Mucosa of stomach (tissue), 1 donor: ENCODE results near the gene CHRNA3.
"Not testable (repeated sequence)": the region's sequence is repeated elsewhere in the genome, so short reads cannot be mapped to it uniquely, and the experiment has no call there.

Experiments used
- H3K27me3 ChIP-seq: one replicate; pipeline ENCODE4 v1.7.0; 2013; ENCODE audit warnings: mild to moderate bottlenecking, low read length; ENCODE audit not compliant: control insufficient read depth, insufficient read depth
- H3K36me3 ChIP-seq: one replicate; pipeline ENCODE4 v1.7.0; 2013; ENCODE audit warnings: low read length; ENCODE audit not compliant: control insufficient read depth, insufficient read depth
- H3K4me1 ChIP-seq: one replicate; pipeline ENCODE4 v1.7.0; 2013; ENCODE audit warnings: mild to moderate bottlenecking, low read length; ENCODE audit not compliant: control insufficient read depth, insufficient read depth
- H3K4me3 ChIP-seq: one replicate; pipeline ENCODE4 v1.7.0; 2013; ENCODE audit warnings: low read length
- H3K9ac ChIP-seq: one replicate; pipeline ENCODE4 v1.7.0; 2013; ENCODE audit warnings: mild to moderate bottlenecking, low read length, moderate library complexity
- H3K9me3 ChIP-seq: one replicate; pipeline ENCODE4 v1.7.0; 2013; ENCODE audit warnings: mild to moderate bottlenecking, low read length, moderate library complexity; ENCODE audit not compliant: control insufficient read depth
- donor health status: Pancreatic carcinoma.

CHRNA3 gene

DNA sequence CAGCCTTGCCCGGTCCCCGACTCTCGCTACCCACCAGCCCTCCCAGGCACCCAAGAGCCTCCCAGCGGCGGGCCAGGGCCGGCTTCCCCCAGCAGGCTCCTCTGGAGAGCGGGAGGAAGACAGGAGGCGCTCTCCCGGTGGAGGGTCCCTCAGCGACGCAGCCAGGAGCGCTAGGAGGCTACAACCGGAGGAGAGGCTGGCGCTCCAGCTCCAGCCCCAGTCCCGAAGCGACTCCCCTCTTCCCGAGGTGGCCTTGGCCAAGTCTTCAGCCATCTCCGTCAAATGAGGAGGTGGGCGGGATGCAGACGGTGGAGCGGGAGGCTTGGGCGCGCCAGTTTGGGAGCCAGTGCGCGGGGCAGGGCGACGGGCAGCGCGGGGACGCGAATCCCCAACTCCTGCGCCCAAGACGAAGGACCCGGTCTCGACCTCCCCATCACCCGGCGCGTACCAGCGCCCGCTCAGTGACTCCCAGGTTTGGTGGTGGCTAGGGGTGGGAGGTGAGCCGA lies 722 bp downstream of the CHRNA3 start:
- H3K27me3 ChIP-seq: peaks cover 37% of the 10 kb centered on the region
- H3K9me3 ChIP-seq: no peaks in the 10 kb centered on the region
- no peaks in the 10 kb centered on the region for H3K4me1 ChIP-seq
- H3K9ac ChIP-seq: no peak overlapping the region
- H3K36me3 ChIP-seq: no peaks in the 10 kb centered on the region
- H3K4me3 ChIP-seq: no peak overlapping the region

GRCh38 chr15:78619022-78619950 lies 1.5 kb downstream of the CHRNA3 start:
- Histone ChIP-seq H3K27me3 (peaks cover 37% of the 10 kb centered on the region), H3K4me3 (no peak overlapping the region), H3K4me1 (no peaks in the 10 kb centered on the region), H3K9me3 (no peaks in the 10 kb centered on the region), H3K9ac (no peak overlapping the region), H3K36me3 (no peaks in the 10 kb centered on the region)

DNA sequence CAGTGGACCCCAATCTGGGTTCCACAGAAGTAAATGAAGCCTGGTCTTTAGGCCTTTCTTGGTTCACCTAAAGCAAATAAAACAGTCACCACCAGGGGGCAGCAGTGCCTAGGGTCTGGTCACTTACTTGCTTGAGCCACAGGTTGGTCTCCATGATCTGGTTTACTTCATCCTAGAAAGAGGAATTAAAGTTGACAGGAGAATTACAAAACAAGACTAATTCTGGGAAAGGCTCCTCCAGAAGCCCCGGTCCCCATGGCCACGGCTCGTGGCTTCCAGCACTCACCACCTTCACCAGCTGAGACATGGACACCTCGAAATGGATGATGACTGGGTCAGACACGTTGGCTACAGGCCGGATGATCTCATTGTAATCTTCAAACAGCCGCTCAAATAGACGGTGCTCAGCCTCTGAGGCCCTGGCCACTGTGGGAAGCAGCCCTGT lies 2.3 kb downstream of the CHRNA3 start:
- no peak overlapping the region for H3K9ac ChIP-seq
- no peaks in the 10 kb centered on the region for H3K4me1 ChIP-seq
- no peak overlapping the region for H3K4me3 ChIP-seq
- H3K9me3 ChIP-seq: no peaks in the 10 kb centered on the region
- peaks cover 37% of the 10 kb centered on the region for H3K27me3 ChIP-seq
- H3K36me3 ChIP-seq: no peaks in the 10 kb centered on the region

DNA sequence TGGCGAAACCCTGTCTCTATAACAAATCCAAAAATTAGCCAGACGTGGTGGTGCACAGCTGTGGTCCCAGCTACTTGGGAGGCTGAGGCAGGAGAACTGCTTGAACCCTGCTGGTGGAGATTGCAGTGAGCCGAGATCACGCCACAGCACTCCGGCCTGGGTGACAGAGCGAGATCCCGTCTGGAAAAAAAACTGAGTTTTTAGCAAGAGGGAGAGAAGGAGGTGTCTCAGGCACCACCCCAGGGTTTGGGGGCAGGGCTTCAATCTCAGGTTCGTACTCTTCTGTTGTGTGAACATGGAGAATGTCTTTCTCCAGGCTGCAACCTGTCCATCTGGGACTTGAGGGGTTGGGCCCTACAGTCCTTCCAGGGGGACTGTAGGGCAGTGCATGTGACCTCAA lies 2.7 kb downstream of the CHRNA3 start:
- Histone ChIP-seq H3K4me1 (no peaks in the 10 kb centered on the region), H3K36me3 (no peaks in the 10 kb centered on the region), H3K9ac (no peak overlapping the region), H3K9me3 (no peaks in the 10 kb centered on the region), H3K4me3 (no peak overlapping the region), H3K27me3 (peaks cover 37% of the 10 kb centered on the region)

DNA sequence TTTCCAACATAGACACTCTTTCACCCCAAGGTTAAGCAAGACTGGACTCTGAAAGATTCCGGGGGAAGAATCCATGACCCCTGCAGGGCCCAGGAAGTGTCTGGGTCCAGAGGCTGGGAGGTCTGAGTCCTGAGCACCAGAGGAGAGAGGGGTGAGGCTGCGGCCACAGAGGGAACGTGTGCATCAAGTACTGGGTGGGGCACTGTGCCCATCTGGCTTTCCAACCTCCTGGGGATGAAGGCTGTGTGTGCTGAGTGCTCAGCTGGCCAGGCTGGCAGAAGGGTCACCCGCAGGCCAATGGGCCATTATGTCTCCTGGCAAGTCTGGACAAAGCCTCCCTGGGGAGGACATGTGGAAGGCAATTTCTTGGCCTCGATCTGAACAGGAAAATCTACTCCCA lies 3.3 kb downstream of the CHRNA3 start:
- H3K27me3 ChIP-seq: peaks cover 33% of the 10 kb centered on the region

GRCh38 chr15:78617076-78617475 lies 3.7 kb downstream of the CHRNA3 start:
- no peaks in the 10 kb centered on the region for H3K36me3 ChIP-seq
- H3K27me3 ChIP-seq: peaks cover 29% of the 10 kb centered on the region
- no peak overlapping the region for H3K4me3 ChIP-seq
- no peaks in the 10 kb centered on the region for H3K9me3 ChIP-seq
- H3K9ac ChIP-seq: no peak overlapping the region
- no peaks in the 10 kb centered on the region for H3K4me1 ChIP-seq

More for the DNA sequence above, 3.3 kb downstream of the CHRNA3 start:
- Histone ChIP-seq H3K36me3 (no peaks in the 10 kb centered on the region), H3K4me1 (no peaks in the 10 kb centered on the region), H3K9ac (no peak overlapping the region), H3K9me3 (no peaks in the 10 kb centered on the region), H3K4me3 (no peak overlapping the region)

DNA sequence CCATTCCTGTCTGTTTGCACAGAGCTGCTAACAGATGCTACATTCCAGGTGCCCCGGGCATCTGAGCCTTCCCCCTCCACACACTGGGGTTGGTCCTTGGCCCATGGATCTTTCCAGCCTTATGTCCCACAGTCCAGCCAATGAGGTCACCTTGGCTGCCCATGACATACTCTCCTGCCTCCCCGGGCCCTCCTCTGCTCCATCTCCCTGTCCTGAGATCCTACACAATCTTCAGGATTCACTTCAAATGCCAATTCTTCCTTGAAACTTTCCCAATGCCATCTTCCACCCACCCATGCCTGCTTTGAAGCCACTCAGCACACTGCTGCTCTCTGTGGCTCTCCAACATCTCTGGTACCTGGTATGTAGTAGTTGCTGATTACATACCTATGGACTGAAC lies 4.3 kb downstream of the CHRNA3 start:
- Histone ChIP-seq H3K4me1 (no peaks in the 10 kb centered on the region), H3K36me3 (no peaks in the 10 kb centered on the region), H3K9ac (no peak overlapping the region), H3K9me3 (no peaks in the 10 kb centered on the region), H3K27me3 (peaks cover 23% of the 10 kb centered on the region), H3K4me3 (no peak overlapping the region)

- Histone ChIP-seq H3K9me3 (no peaks in the 10 kb centered on the region), H3K4me1 (no peaks in the 10 kb centered on the region), H3K9ac (no peak overlapping the region), H3K36me3 (no peaks in the 10 kb centered on the region), H3K27me3 (peaks cover 17% of the 10 kb centered on the region), H3K4me3 (no peak overlapping the region)
Measured at GRCh38 chr15:78615151-78615589, 5.6 kb downstream of the CHRNA3 start.

DNA sequence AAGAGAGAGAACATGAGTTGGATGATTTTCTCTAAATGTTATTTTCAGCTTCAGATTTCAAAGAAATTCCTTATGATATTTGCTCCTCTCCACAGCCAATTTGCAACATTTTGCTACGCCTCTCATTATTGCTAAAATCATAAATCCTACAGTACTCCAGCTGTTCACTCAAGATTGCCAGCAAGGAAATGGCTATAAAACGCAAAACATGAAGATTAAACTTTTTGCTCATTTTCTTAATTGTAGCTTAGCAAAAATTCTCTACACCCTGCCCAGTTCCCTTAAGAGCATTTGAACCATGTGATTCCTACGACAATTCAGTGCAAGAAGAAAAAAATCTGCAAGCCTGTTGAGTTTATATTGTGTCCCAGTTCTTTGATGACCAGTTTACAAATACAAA lies 6.8 kb downstream of the CHRNA3 start:
- peaks cover 6% of the 10 kb centered on the region for H3K27me3 ChIP-seq

DNA sequence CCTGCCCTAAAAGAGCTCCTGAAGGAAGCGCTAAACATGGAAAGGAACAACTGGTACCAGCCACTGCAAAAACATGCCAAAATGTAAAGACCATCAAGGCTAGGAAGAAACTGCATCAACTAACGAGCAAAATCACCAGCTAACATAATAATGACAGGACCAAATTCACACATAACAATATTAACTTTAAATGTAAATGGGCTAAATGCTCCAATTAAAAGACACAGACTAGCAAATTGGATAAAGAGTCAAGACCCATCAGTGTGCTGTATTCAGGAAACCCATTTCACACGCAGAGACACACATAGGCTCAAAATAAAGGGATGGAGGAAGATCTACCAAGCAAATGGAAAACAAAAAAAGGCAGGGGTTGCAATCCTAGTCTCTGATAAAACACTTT lies 11.2 kb downstream of the CHRNA3 start:
- not testable (repeated sequence) for H3K9ac ChIP-seq, H3K4me1 ChIP-seq, H3K27me3 ChIP-seq

More for the DNA sequence above, 6.8 kb downstream of the CHRNA3 start:
- no peak overlapping the region for H3K9ac ChIP-seq
- no peaks in the 10 kb centered on the region for H3K4me1 ChIP-seq
- no peaks in the 10 kb centered on the region for H3K9me3 ChIP-seq
- no peak overlapping the region for H3K4me3 ChIP-seq
- H3K36me3 ChIP-seq: no peaks in the 10 kb centered on the region

GRCh38 chr15:78605680-78606079 lies 15.1 kb downstream of the CHRNA3 start:
- H3K27me3 ChIP-seq: no peaks in the 10 kb centered on the region
- H3K36me3 ChIP-seq: no peaks in the 10 kb centered on the region
- no peak overlapping the region for H3K4me3 ChIP-seq
- no peak overlapping the region for H3K9ac ChIP-seq
- H3K9me3 ChIP-seq: no peaks in the 10 kb centered on the region
- H3K4me1 ChIP-seq: no peaks in the 10 kb centered on the region

More for the DNA sequence above, 11.2 kb downstream of the CHRNA3 start:
- not testable (repeated sequence) for H3K36me3 ChIP-seq, H3K9me3 ChIP-seq, H3K4me3 ChIP-seq

DNA sequence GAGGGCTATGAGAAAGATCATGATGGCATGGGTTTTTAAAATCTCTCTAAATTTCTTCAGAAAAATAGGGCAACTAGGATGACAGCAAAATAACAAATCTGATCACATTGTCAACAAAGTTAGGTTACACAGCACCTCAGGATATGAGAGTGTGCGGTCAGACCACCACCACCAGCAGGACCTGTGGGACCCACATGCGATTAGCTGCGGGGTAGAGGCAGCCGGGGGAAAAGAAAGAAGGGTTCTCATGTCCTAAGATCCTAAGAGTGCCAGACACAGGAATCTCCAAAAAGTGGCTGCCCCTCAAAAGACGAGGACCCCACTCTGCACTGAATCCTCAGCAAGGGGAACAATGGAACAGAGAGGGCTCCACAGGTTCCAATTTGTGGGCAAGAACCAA lies 15.6 kb downstream of the CHRNA3 start:
- no peaks in the 10 kb centered on the region for H3K4me1 ChIP-seq
- no peaks in the 10 kb centered on the region for H3K9me3 ChIP-seq
- no peaks in the 10 kb centered on the region for H3K27me3 ChIP-seq
- no peak overlapping the region for H3K9ac ChIP-seq
- no peak overlapping the region for H3K4me3 ChIP-seq
- no peaks in the 10 kb centered on the region for H3K36me3 ChIP-seq
